Epithelial cell of esophagus (primary cell): ENCODE results near the gene TGFB2.

ENCODE experiments used
- DNase-seq: peaks from one replicate; pipeline ENCODE4 v3.0.0; 2010; ENCODE audit warnings: low read depth
- H3K4me3 ChIP-seq: 2 replicates; pipeline ENCODE4 v1.5.1; 2011; ENCODE audit warnings: mild to moderate bottlenecking, low read length, control low read depth
- CTCF ChIP-seq: IDR thresholded peaks from 2 replicates; pipeline ENCODE4 v1.5.1; 2011; ENCODE audit warnings: low read depth, mild to moderate bottlenecking, low read length, control low read depth, inconsistent platforms; ENCODE audit not compliant: insufficient read depth; ENCODE audit errors: missing control alignments

Gene TGFB2

GRCh38 chr1:218403300-218403699 is 58.2 kb downstream of the TGFB2 start:
- TF ChIP-seq CTCF: no peak
- H3K4me3 ChIP-seq: no peak overlapping the region
- DNase-seq: no peak

- H3K4me3 ChIP-seq: no peak overlapping the region
- TF ChIP-seq CTCF: no peak
- no peak for DNase-seq
Observed at GRCh38 chr1:218407630-218408029, 62.5 kb downstream of the TGFB2 start.

- no peak for TF ChIP-seq CTCF
- no peak overlapping the region for H3K4me3 ChIP-seq
- no peak for DNase-seq
Observed at GRCh38 chr1:218408135-218408534, 63.0 kb downstream of the TGFB2 start.

- TF ChIP-seq CTCF: no peak
- no peak for DNase-seq
- H3K4me3 ChIP-seq: no peak overlapping the region
Observed at GRCh38 chr1:218408942-218409341, 63.8 kb downstream of the TGFB2 start.

- peak; percentile 58 for DNase-seq
- H3K4me3 ChIP-seq: no peak overlapping the region
- no peak for TF ChIP-seq CTCF
Observed at GRCh38 chr1:218409946-218410510, 64.9 kb downstream of the TGFB2 start.

GRCh38 chr1:218411101-218411500 is 66.0 kb downstream of the TGFB2 start:
- no peak for TF ChIP-seq CTCF
- H3K4me3 ChIP-seq: no peak overlapping the region
- DNase-seq: no peak

- H3K4me3 ChIP-seq: no peak overlapping the region
- no peak for DNase-seq
- no peak for TF ChIP-seq CTCF
Observed at GRCh38 chr1:218412171-218412570, 67.0 kb downstream of the TGFB2 start.
